ENCODE measurements around the gene MEF2B. TPM values are rescaled to one million over a fixed set of nuclear protein-coding genes. Genes with fewer than 3 reads are reported as not detected.
"Not testable (repeated sequence)": the region's sequence is repeated elsewhere in the genome, so short reads cannot be mapped to it uniquely, and the experiment has no call there.

Gene MEF2B
- polyA plus RNA-seq, 1 experiment = 0.38 TPM

DNA sequence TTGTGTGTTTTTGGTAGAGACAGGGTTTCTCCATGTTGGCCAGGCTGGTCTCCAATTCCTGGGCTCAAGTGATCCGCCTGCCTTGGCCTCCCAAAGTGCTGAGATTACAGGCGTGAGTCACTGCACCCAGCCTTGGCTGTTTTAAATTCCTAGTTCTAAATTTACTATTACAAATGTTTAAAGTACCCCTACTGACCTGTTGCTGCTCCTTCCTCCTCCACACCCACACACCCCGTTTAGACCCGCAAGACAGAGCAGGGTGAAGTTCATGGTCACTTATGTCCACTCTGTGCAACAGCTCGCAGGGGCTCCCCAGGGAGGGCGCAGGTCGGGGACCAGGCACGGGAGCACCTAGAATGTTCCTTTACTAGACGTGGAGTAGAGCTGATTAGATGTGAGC, 60.5 kb downstream of the MEF2B start:
- DNase-seq (ENCODE audit: low read depth, low spot score) = peak; percentile 7
- Histone ChIP-seq H3K9me3 (ENCODE audit: control insufficient read depth, insufficient read depth, low read length) (no peaks in the 10 kb centered on the region), H3K27ac (ENCODE audit: low read depth, low read length) (peak overlapping the region; percentile 39), H3K4me3 (ENCODE audit: low read depth, low read length) (no peak overlapping the region), H3K27me3 (ENCODE audit: control insufficient read depth, insufficient read depth, low read length) (no peaks in the 10 kb centered on the region)
- CTCF ChIA-PET = no interaction called here
- POLR2A ChIA-PET = interaction anchor here (0.5 kb wide), 1 partner anchor 13 kb away, joined by 5 read pairs; no protein-coding TSS in a partner anchor
- TF ChIP-seq, protein P1, sequence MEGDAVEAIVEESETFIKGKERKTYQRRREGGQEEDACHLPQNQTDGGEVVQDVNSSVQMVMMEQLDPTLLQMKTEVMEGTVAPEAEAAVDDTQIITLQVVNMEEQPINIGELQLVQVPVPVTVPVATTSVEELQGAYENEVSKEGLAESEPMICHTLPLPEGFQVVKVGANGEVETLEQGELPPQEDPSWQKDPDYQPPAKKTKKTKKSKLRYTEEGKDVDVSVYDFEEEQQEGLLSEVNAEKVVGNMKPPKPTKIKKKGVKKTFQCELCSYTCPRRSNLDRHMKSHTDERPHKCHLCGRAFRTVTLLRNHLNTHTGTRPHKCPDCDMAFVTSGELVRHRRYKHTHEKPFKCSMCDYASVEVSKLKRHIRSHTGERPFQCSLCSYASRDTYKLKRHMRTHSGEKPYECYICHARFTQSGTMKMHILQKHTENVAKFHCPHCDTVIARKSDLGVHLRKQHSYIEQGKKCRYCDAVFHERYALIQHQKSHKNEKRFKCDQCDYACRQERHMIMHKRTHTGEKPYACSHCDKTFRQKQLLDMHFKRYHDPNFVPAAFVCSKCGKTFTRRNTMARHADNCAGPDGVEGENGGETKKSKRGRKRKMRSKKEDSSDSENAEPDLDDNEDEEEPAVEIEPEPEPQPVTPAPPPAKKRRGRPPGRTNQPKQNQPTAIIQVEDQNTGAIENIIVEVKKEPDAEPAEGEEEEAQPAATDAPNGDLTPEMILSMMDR (IDR thresholded peaks at IDR 0.05; ENCODE audit: low read depth, low read length) = no peak

DNA sequence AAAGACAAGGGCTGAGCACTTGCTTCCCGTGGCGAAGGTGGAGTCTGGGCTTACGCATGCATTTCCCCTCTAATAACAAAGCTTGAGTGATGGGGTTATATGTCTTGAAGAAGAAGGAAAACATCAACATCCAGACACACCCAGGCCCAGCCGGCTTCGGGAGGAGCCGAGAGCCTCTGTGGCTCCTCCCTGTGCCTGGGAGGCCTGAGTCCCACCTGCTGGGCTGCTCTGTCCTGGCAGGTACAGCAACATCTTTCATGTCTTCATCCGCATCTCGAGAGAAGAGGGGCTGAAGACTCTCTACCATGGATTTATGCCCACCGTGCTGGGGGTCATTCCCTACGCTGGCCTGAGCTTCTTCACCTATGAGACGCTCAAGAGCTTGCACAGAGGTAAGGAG, 62.4 kb downstream of the MEF2B start:
- CTCF ChIA-PET = interaction anchor here (0.6 to 0.8 kb wide), 2 partner anchors 31 to 83 kb away, joined by 3 read pairs; no protein-coding TSS in a partner anchor

DNA sequence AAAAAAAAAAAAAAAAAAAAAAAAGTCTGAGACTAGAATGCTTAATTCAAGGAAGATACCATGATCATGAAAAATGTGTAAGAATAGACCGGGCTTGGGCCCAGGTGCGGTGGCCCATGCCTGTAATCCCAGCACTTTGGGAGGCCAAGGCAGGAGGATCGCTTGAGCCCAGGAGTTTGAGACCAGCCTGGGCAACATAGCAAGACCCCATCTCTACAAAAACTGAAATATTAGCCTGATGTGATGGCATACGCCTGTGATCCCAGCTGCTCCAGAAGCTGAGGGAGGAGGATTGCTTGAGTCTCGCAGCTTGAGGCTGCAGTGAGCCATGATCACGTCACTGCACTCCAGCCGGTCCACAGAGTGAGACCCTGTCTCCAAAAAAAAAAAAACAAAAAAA, 63.1 kb downstream of the MEF2B start:
- H3K27me3 ChIP-seq (ENCODE audit: control insufficient read depth, insufficient read depth, low read length); DNase-seq (ENCODE audit: low read depth, low spot score); H3K4me3 ChIP-seq (ENCODE audit: low read depth, low read length); H3K27ac ChIP-seq (ENCODE audit: low read depth, low read length); POLR2A ChIA-PET; H3K9me3 ChIP-seq (ENCODE audit: control insufficient read depth, insufficient read depth, low read length): not testable (repeated sequence)
- CTCF ChIA-PET = interaction anchor here (2.0 kb wide), 1 partner anchor 9 kb away, joined by 6 read pairs; no protein-coding TSS in a partner anchor

More for the DNA sequence above, 62.4 kb downstream of the MEF2B start:
- Histone ChIP-seq H3K9me3 (ENCODE audit: control insufficient read depth, insufficient read depth, low read length) (no peaks in the 10 kb centered on the region; the same call in 1 of the 2 replicates), H3K27me3 (ENCODE audit: control insufficient read depth, insufficient read depth, low read length) (no peaks in the 10 kb centered on the region), H3K27ac (ENCODE audit: low read depth, low read length) (no peak overlapping the region), H3K4me3 (ENCODE audit: low read depth, low read length) (no peak overlapping the region)
- POLR2A ChIA-PET = no interaction called here
- DNase-seq (ENCODE audit: low read depth, low spot score) = no peak
- TF ChIP-seq, protein P1 (IDR thresholded peaks at IDR 0.05; ENCODE audit: low read depth, low read length) = no peak

DNA sequence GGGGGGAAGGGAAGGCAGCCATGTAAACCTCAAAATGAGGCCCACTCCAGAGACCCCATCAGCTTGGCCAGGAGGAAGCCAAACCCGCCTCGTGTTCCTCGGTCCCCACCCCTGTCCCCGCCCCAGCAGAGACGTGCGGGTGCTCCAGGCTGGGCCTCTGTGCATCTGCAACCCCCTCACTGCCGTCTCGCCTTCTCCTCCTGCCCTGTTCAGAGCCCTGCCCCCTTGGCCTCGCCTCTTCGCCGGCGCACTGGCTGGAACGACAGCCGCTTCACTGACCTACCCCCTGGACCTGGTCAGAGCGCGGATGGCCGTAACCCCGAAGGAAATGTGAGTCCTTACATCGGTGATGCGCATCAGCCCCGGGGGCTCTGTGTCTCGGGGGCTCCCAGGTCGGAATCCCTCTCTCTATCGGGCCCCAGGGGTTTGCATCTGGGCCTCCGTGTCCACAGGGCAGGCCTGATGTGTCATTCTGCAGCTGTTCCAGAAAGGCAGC, 64.0 kb downstream of the MEF2B start:
- ChIA-PET POLR2A (no interaction called here), CTCF (interaction anchor here (2.0 kb wide), 1 partner anchor 10 kb away, joined by 6 read pairs; no protein-coding TSS in a partner anchor)
- DNase-seq (ENCODE audit: low read depth, low spot score) = no peak
- H3K27me3 ChIP-seq (ENCODE audit: control insufficient read depth, insufficient read depth, low read length) = no peaks in the 10 kb centered on the region
- TF ChIP-seq, protein P1 (IDR thresholded peaks at IDR 0.05; ENCODE audit: low read depth, low read length) = no peak
- no peaks in the 10 kb centered on the region; the same call in 1 of the 2 replicates for H3K9me3 ChIP-seq (ENCODE audit: control insufficient read depth, insufficient read depth, low read length)
- peak overlapping the region; percentile 25 for H3K4me3 ChIP-seq (ENCODE audit: low read depth, low read length)
- H3K27ac ChIP-seq (ENCODE audit: low read depth, low read length) = no peak overlapping the region

DNA sequence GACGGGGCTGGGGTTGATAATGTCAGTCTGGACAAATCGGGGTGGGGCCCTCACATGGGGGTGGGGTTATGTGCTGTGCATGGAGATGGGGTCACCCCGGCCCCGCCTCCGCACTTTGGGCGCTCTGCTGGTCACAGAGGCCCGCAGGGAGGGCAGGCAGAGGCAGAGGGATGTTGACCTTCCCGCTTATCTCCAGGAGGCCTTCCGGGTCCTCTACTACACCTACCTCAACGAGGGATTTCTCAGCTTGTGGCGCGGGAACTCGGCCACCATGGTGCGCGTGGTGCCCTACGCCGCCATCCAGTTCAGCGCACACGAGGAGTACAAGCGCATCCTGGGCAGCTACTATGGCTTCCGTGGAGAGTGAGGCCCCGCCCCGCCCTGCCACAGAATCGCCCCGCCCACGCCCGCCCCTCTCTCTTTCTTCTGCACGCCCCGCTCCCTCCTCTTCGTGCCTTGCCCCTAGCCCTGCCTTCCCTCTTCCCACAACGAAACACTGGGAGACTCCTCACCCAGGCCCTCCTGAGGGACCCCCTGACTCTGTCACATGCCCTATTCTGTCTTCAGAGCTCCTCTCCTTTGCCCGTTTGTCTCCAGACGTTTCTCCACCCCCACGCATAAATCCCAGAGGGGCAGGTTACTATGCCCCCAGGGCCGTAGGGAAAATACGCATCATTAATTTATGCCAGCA, 64.6 kb downstream of the MEF2B start:
- Histone ChIP-seq H3K4me3 (ENCODE audit: low read depth, low read length) (peak overlapping the region; percentile 55), H3K27ac (ENCODE audit: low read depth, low read length) (no peak overlapping the region), H3K9me3 (ENCODE audit: control insufficient read depth, insufficient read depth, low read length) (no peaks in the 10 kb centered on the region; the same call in 1 of the 2 replicates), H3K27me3 (ENCODE audit: control insufficient read depth, insufficient read depth, low read length) (no peaks in the 10 kb centered on the region)
- DNase-seq (ENCODE audit: low read depth, low spot score) = no peak
- TF ChIP-seq, protein P1 (IDR thresholded peaks at IDR 0.05; ENCODE audit: low read depth, low read length) = no peak
- ChIA-PET CTCF (interaction anchor here (2.0 kb wide), 1 partner anchor 10 kb away, joined by 6 read pairs; no protein-coding TSS in a partner anchor), POLR2A (no interaction called here)
